ENCODE results near the gene CKS1B. TPM values are rescaled to one million over a fixed set of nuclear protein-coding genes. Genes with fewer than 3 reads are reported as not detected.

Gene CKS1B
- total RNA-seq, 3 donors from 2014 or later, result 26.8 to 52.4 (median 29.3) TPM

- no peak for TF ChIP-seq CTCF (IDR thresholded peaks at IDR 0.05)
- ATAC-seq (peak; percentile 4), DNase-seq (peak; percentile 78 to 91 (median 84))
- no peaks in the 10 kb centered on the region for H3K36me3 ChIP-seq (ENCODE audit: low read depth)
- intact Hi-C loops (cut with DNase I, micrococcal nuclease), result no loop called here
- no peaks in the 10 kb centered on the region for H3K9me3 ChIP-seq
- H3K4me1 ChIP-seq (ENCODE audit: low read depth), result peaks cover 35% of the 10 kb centered on the region
- no peak within 1 kb of the TSS for H3K4me3 ChIP-seq
Measured at GRCh38 chr1:154970631-154971340, 3.7 kb upstream of the CKS1B start, which contains the start of gene SHC1. SHC1 (minus strand) TSS chr1:154970747; CDS start chr1:154970526, 221 bp downstream.

GRCh38 chr1:154971341-154971998, 3.0 kb upstream of the CKS1B start:
- TF ChIP-seq CTCF (IDR thresholded peaks at IDR 0.05), result no peak
- Histone ChIP-seq H3K4me1 (ENCODE audit: low read depth) (peaks cover 41% of the 10 kb centered on the region), H3K4me3 (no peak overlapping the region), H3K36me3 (ENCODE audit: low read depth) (no peaks in the 10 kb centered on the region), H3K9me3 (no peaks in the 10 kb centered on the region)
- DNase-seq (peak in 1 of 3 donors; percentile 42), ATAC-seq (no peak)
- intact Hi-C loops (cut with DNase I, micrococcal nuclease), result no loop called here

GRCh38 chr1:154972213-154972516, 2.3 kb upstream of the CKS1B start:
- intact Hi-C loops (cut with DNase I, micrococcal nuclease), result no loop called here
- Histone ChIP-seq H3K4me1 (ENCODE audit: low read depth) (peaks cover 44% of the 10 kb centered on the region), H3K9me3 (no peaks in the 10 kb centered on the region), H3K4me3 (no peak overlapping the region), H3K36me3 (ENCODE audit: low read depth) (no peaks in the 10 kb centered on the region)
- no peak for TF ChIP-seq CTCF (IDR thresholded peaks at IDR 0.05)
- DNase-seq (no peak), ATAC-seq (no peak)

- Histone ChIP-seq H3K9me3 (no peaks in the 10 kb centered on the region), H3K4me1 (ENCODE audit: low read depth) (peaks cover 44% of the 10 kb centered on the region), H3K36me3 (ENCODE audit: low read depth) (no peaks in the 10 kb centered on the region), H3K4me3 (no peak overlapping the region)
- DNase-seq (peak; percentile 60 to 78 (median 66)), ATAC-seq (peak; percentile 11)
- TF ChIP-seq CTCF (IDR thresholded peaks at IDR 0.05), result no peak
- intact Hi-C loops (cut with DNase I, micrococcal nuclease), result no loop called here
Measured at GRCh38 chr1:154972517-154973343, 1.8 kb upstream of the CKS1B start.

GRCh38 chr1:154973344-154974101, 958 bp upstream of the CKS1B start:
- H3K4me1 ChIP-seq (ENCODE audit: low read depth), result peaks cover 44% of the 10 kb centered on the region
- ATAC-seq (peak; percentile 72), DNase-seq (peak; percentile 98 to 100 (median 99))
- intact Hi-C loops (cut with DNase I, micrococcal nuclease), result no loop called here
- H3K4me3 ChIP-seq, result peak overlapping the region; percentile 23
- H3K9me3 ChIP-seq, result no peaks in the 10 kb centered on the region
- no peaks in the 10 kb centered on the region for H3K36me3 ChIP-seq (ENCODE audit: low read depth)
- no peak for TF ChIP-seq CTCF (IDR thresholded peaks at IDR 0.05)
